A549 (cell line): Measurements from ENCODE around the gene RAB15. TPM values are rescaled to one million over a fixed set of nuclear protein-coding genes. Genes with fewer than 3 reads are reported as not detected.

Experiments used
- ATAC-seq, 2 experiments: fragments of 200-7000 bp in 1 of 2; fragments of >200 bp in 1 of 2; cut with Nextera tagmentation in 1 of 2; cut with Tn5 transposase in 1 of 2; 3 replicates each; pipeline versions ENCODE4 v1.8.0 to v1.9.1; 2018 to 2020; ENCODE audit warnings: mild to moderate bottlenecking in 1 of 2, moderate library complexity in 1 of 2
- CTCF ChIA-PET: fragments of 300-600 bp; sonication (Branson Sonifier 250); formaldehyde crosslinking; extraction: SDS; loops from one replicate; lab custom pipeline; 2021; ENCODE audit warnings: antibody characterized with exemption, inconsistent platforms; lab: Yijun Ruan, JAX
- POLR2A ChIA-PET: fragments of 350-600 bp; formaldehyde crosslinking; extraction: SDS; loops from one replicate; lab custom pipeline; 2021; ENCODE audit warnings: antibody characterized with exemption, inconsistent platforms; lab: Yijun Ruan, JAX
- DNase-seq, 2 experiments: peaks; one replicate each; pipeline versions ENCODE4 v3.0.0 to v3.0.0-alpha.2; 2011 to 2016; ENCODE audit warnings: low read depth in 1 of 2, low spot score in 1 of 2
- FAIRE-seq: peaks from 2 replicates; lab custom pipeline; 2011; peaks lifted over from hg19 to GRCh38; lab: Jason Lieb, UNC
- H3K27ac ChIP-seq, 2 experiments: fragments of >200 bp; sonication (Bioruptor Twin); formaldehyde crosslinking; 3 replicates each; pipeline ENCODE4 v1.5.1; 2016 to 2017
- H3K4me1 ChIP-seq: fragments of >200 bp; sonication (Bioruptor Twin); formaldehyde crosslinking; 3 replicates; pipeline ENCODE4 v1.6.1; 2016
- H3K4me2 ChIP-seq: fragments of >200 bp; sonication (Bioruptor Twin); formaldehyde crosslinking; 3 replicates; pipeline ENCODE4 v1.6.1; 2016
- H3K4me3 ChIP-seq: fragments of >200 bp; sonication (Bioruptor Twin); formaldehyde crosslinking; 3 replicates; pipeline ENCODE4 v1.5.1; 2016
- H3K9me3 ChIP-seq: fragments of >200 bp; sonication (Bioruptor Twin); formaldehyde crosslinking; 3 replicates; pipeline ENCODE4 v1.6.1; 2016
- CBX2 ChIP-seq: fragments of 200-600 bp; sonication (generic); IDR thresholded peaks from 2 replicates; pipeline ENCODE4 v1.6.1; 2016; ENCODE audit warnings: low read depth, mild to moderate bottlenecking, borderline replicate concordance
- CBX8 ChIP-seq: fragments of 200-600 bp; sonication (generic); IDR thresholded peaks from 2 replicates; pipeline ENCODE4 v1.6.1; 2016
- EHMT2 ChIP-seq: fragments of 200-600 bp; sonication (generic); IDR thresholded peaks from 2 replicates; pipeline ENCODE4 v1.6.1; 2016; ENCODE audit warnings: antibody characterized with exemption, low read depth, mild to moderate bottlenecking, moderate library complexity
- FOSB ChIP-seq: fragments of 250-450 bp; sonication (Bioruptor Pico); IDR thresholded peaks from 2 replicates; pipeline ENCODE4 v1.5.0; 2020; ENCODE audit warnings: mild to moderate bottlenecking, moderate library complexity
- JUNB ChIP-seq: fragments of >200 bp; sonication (Bioruptor Twin); formaldehyde crosslinking; IDR thresholded peaks from 2 replicates; pipeline ENCODE4 v1.6.1; 2016
- KDM5A ChIP-seq: fragments of 200-600 bp; sonication (generic); IDR thresholded peaks from 2 replicates; pipeline ENCODE4 v1.6.1; 2016; ENCODE audit warnings: antibody characterized with exemption, mild to moderate bottlenecking
- NR3C1 ChIP-seq: fragments of >200 bp; sonication (Bioruptor Twin); formaldehyde crosslinking; IDR thresholded peaks from 3 replicates; pipeline ENCODE4 v1.6.1; 2017
- POLR2A ChIP-seq: IDR thresholded peaks from 2 replicates; pipeline ENCODE4 v1.6.1; 2012; ENCODE audit warnings: mild to moderate bottlenecking, low read length
- RARB ChIP-seq: fragments of 250-450 bp; sonication (Bioruptor Pico); IDR thresholded peaks from 2 replicates; pipeline ENCODE4 v1.8.0; 2021; ENCODE audit warnings: mild to moderate bottlenecking, moderate library complexity
- RCOR1 ChIP-seq: fragments of 150-350 bp; IDR thresholded peaks from 2 replicates; pipeline ENCODE4 v1.6.1; 2014; ENCODE audit warnings: antibody characterized with exemption, low read length, low read depth
- SMC3 ChIP-seq: fragments of >200 bp; sonication (Bioruptor Twin); formaldehyde crosslinking; IDR thresholded peaks from 3 replicates; pipeline ENCODE4 v1.6.1; 2018; ENCODE audit warnings: inconsistent platforms
- ZSCAN20 ChIP-seq: fragments of 250-450 bp; sonication (Bioruptor Pico); IDR thresholded peaks from 2 replicates; pipeline ENCODE4 v1.8.0; 2022; ENCODE audit warnings: mild to moderate bottlenecking, moderate library complexity
- WGBS: methylation state at CpG from one replicate; pipeline ENCODE4 v1.1.6; 2017; ENCODE audit errors: missing lambda C conversion rate; 5-methylcytosine and 5-hydroxymethylcytosine counted together
- polyA plus RNA-seq, 4 experiments: library from polyadenylated mRNA; depleted of rRNA in 3 of 4; stranded (reverse); fragments of >200 nt; fragmentation: RNase III in 1 of 4; extraction: RNeasy Plus Mini Kit Qiagen cat#74134 plus additional on column Dnase treatment in 1 of 4; gene quantifications; 2 replicates in 3 of 4; 3 replicates in 1 of 4; pipeline ENCODE4 v1.2.3, GENCODE V29; 2011 to 2017
- TF ChIP-seq, protein P1 (sequence below): fragments of 250-450 bp; sonication (Bioruptor Pico); IDR thresholded peaks from 2 replicates; pipeline ENCODE4 v1.5.0; 2021; ENCODE audit warnings: mild to moderate bottlenecking, moderate library complexity, borderline replicate concordance
- TF ChIP-seq, protein P2 (sequence below): IDR thresholded peaks from 2 replicates; pipeline ENCODE4 v1.6.1; 2012
- TF ChIP-seq, protein P3 (sequence below): IDR thresholded peaks from 2 replicates; pipeline ENCODE4 v1.6.1; 2012; ENCODE audit warnings: low read depth, borderline replicate concordance
- TF ChIP-seq, protein P4 (sequence below): fragments of 250-450 bp; sonication (Bioruptor Pico); IDR thresholded peaks from 2 replicates; pipeline ENCODE4 v1.5.0; 2020; ENCODE audit warnings: low read depth, mild to moderate bottlenecking, moderate library complexity
- TF ChIP-seq, protein P5 (sequence below): fragments of >200 bp; sonication (Bioruptor Twin); formaldehyde crosslinking; IDR thresholded peaks from 2 replicates; pipeline ENCODE4 v1.6.1; 2016
- TF ChIP-seq, protein P6 (sequence below): fragments of 150-350 bp; IDR thresholded peaks from 2 replicates; pipeline ENCODE4 v1.6.1; 2014; ENCODE audit warnings: low read depth, mild to moderate bottlenecking, low read length
- TF ChIP-seq, protein P7 (sequence below): fragments of 450-650 bp; IDR thresholded peaks from 2 replicates; pipeline ENCODE4 v1.6.1; 2014; ENCODE audit warnings: antibody characterized with exemption

RAB15 gene
- polyA plus RNA-seq, 2 of the 4 experiments (the other 2 are of a cell fraction), result 32.2 to 35.1 TPM

DNA sequence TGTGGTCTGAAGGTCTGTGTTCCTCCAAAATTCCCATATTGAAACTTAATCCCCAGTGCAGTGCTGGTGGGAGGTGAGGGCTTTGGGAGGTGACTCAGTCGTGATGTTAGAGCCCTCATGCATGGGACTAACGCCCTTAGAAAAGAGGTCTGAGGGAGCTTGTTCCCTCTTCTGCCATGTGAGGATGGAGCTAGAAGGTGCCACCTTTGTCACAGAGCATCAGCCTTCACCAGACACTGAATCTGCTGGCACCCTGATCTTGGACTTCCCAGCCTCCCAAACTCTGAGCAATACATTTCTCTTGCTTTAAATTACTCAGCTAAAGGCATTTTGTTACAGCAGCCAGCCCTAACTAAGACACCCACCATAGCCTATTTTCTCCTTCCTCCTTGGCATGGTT lies 13.9 kb downstream of the RAB15 start:
- Histone ChIP-seq H3K9me3 (no peaks in the 10 kb centered on the region), H3K4me2 (no peak overlapping the region), H3K4me1 (no peaks in the 10 kb centered on the region), H3K4me3 (no peak overlapping the region), H3K27ac (no peak overlapping the region)
- ATAC-seq (no peak), DNase-seq (no peak), FAIRE-seq (no peak)
- TF ChIP-seq, protein P1, sequence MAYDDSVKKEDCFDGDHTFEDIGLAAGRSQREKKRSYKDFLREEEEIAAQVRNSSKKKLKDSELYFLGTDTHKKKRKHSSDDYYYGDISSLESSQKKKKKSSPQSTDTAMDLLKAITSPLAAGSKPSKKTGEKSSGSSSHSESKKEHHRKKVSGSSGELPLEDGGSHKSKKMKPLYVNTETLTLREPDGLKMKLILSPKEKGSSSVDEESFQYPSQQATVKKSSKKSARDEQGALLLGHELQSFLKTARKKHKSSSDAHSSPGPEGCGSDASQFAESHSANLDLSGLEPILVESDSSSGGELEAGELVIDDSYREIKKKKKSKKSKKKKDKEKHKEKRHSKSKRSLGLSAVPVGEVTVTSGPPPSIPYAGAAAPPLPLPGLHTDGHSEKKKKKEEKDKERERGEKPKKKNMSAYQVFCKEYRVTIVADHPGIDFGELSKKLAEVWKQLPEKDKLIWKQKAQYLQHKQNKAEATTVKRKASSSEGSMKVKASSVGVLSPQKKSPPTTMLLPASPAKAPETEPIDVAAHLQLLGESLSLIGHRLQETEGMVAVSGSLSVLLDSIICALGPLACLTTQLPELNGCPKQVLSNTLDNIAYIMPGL, result no peak
- TF ChIP-seq CBX8 (no peak), KDM5A (no peak), JUNB (no peak), POLR2A (no peak), EHMT2 (no peak), CBX2 (no peak), RCOR1 (no peak), NR3C1 (no peak), ZSCAN20 (CRISPR knock-in tag) (no peak), RARB (no peak), SMC3 (no peak)
- TF ChIP-seq, protein P2, sequence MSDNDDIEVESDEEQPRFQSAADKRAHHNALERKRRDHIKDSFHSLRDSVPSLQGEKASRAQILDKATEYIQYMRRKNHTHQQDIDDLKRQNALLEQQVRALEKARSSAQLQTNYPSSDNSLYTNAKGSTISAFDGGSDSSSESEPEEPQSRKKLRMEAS, result no peak
- TF ChIP-seq, protein P3, sequence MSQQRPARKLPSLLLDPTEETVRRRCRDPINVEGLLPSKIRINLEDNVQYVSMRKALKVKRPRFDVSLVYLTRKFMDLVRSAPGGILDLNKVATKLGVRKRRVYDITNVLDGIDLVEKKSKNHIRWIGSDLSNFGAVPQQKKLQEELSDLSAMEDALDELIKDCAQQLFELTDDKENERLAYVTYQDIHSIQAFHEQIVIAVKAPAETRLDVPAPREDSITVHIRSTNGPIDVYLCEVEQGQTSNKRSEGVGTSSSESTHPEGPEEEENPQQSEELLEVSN, result no peak
- TF ChIP-seq, protein P4, sequence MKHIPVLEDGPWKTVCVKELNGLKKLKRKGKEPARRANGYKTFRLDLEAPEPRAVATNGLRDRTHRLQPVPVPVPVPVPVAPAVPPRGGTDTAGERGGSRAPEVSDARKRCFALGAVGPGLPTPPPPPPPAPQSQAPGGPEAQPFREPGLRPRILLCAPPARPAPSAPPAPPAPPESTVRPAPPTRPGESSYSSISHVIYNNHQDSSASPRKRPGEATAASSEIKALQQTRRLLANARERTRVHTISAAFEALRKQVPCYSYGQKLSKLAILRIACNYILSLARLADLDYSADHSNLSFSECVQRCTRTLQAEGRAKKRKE, result no peak
- TF ChIP-seq, protein P5, sequence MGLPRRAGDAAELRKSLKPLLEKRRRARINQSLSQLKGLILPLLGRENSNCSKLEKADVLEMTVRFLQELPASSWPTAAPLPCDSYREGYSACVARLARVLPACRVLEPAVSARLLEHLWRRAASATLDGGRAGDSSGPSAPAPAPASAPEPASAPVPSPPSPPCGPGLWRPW, result no peak
- TF ChIP-seq, protein P6, sequence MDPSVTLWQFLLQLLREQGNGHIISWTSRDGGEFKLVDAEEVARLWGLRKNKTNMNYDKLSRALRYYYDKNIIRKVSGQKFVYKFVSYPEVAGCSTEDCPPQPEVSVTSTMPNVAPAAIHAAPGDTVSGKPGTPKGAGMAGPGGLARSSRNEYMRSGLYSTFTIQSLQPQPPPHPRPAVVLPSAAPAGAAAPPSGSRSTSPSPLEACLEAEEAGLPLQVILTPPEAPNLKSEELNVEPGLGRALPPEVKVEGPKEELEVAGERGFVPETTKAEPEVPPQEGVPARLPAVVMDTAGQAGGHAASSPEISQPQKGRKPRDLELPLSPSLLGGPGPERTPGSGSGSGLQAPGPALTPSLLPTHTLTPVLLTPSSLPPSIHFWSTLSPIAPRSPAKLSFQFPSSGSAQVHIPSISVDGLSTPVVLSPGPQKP, result no peak
- WGBS, result 90% methylated on average over 2 of the region's 2 CpGs
- ChIA-PET POLR2A (no interaction called here), CTCF (interaction anchor here (1.0 to 1.1 kb wide), 2 partner anchors 12 to 29 kb away, joined by 3 to 4 read pairs; partner anchors contain the start of gene FNTB)

DNA sequence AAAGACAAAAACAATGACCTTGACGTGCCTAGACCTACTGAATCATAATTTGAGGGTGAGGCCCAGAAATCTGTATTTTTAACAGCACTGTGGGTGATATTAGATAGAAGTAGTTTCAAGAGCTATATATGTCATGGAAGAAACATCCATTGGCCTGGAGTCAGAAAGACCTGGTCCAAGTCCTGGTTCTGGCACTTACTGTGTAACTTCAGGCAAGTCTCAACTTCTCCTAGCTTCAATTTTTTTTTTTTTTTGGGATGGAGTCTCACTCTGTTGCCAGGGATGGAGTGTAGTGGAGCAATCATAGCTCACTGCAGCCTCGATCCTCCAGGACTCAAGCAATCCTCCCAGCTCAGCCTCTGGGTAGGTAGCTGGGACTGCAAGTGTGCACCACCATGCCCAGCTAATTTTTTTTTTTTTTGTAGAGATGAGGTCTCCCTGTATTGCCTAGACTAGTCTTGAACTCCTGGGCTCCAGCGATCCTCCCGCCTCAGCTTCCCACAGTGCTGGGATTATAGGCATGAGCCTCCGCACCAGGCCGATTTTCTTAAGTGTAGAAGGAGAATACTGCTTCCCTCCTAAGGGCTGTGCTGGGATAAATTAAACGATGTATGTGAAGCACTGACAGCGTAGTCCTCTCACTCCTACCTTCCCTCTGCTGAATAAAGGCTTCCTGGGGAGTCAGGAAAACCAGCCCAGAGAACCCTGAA lies 15.3 kb downstream of the RAB15 start:
- no peak for FAIRE-seq
- Histone ChIP-seq H3K9me3 (no peaks in the 10 kb centered on the region), H3K4me1 (no peaks in the 10 kb centered on the region), H3K27ac (no peak overlapping the region), H3K4me2 (no peak overlapping the region), H3K4me3 (no peak overlapping the region)
- no peak for DNase-seq
- no peak for ATAC-seq
- ChIA-PET POLR2A (interaction anchor here (0.5 kb wide), 1 partner anchor 31 kb away, joined by 3 read pairs; no protein-coding TSS in a partner anchor), CTCF (interaction anchor here (0.7 to 1.8 kb wide), 7 partner anchors 8 to 559 kb away, joined by 3 to 6 read pairs (median 4); no protein-coding TSS in a partner anchor)
- TF ChIP-seq FOSB (no peak), CBX8 (no peak)
- TF ChIP-seq, protein P7, sequence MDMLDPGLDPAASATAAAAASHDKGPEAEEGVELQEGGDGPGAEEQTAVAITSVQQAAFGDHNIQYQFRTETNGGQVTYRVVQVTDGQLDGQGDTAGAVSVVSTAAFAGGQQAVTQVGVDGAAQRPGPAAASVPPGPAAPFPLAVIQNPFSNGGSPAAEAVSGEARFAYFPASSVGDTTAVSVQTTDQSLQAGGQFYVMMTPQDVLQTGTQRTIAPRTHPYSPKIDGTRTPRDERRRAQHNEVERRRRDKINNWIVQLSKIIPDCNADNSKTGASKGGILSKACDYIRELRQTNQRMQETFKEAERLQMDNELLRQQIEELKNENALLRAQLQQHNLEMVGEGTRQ, result no peak
- 95% methylated on average over 8 of the region's 8 CpGs for WGBS
